Dermis microvascular lymphatic vessel endothelial cell (primary cell): ENCODE results near the gene RBM26. TPM values are rescaled to one million over a fixed set of nuclear protein-coding genes. Genes with fewer than 3 reads are reported as not detected.
"Not testable (repeated sequence)": the region's sequence is repeated elsewhere in the genome, so short reads cannot be mapped to it uniquely, and the experiment has no call there.

ENCODE experiments used
- DNase-seq, 2 donors: peaks; one replicate each; pipeline versions ENCODE4 v3.0.0 to v3.0.0-alpha.2; 2010; ENCODE audit warnings: low read depth in 2 of 2
- total RNA-seq: library from RNA; depleted of rRNA; stranded (reverse); fragments of >200 nt; gene quantifications from 2 replicates; pipeline ENCODE4 v1.2.1, GENCODE V29; 2014

Gene RBM26
- total RNA-seq, 1 donor from 2014 or later = 13.4 TPM

DNA sequence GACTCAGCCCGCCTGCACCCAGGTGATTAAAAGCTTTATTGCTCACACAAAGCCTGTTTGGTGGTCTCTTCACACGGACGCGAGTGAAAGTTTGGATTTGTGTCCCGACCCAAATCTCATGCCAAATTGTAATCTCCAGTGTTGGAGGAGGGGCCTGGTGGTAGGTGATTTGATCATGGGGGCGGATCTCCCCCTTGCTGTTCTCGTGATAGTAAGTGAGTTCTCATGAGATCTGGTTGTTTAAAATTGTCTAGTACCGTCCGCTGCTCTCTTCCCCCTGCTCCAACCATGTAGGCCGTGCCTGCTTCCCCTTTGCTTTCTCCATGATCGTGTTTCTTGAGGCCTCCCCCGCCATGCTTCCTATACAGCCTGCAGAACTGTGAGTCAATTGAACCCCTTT lies 126.3 kb downstream of the RBM26 start:
- not testable (repeated sequence) for DNase-seq

DNA sequence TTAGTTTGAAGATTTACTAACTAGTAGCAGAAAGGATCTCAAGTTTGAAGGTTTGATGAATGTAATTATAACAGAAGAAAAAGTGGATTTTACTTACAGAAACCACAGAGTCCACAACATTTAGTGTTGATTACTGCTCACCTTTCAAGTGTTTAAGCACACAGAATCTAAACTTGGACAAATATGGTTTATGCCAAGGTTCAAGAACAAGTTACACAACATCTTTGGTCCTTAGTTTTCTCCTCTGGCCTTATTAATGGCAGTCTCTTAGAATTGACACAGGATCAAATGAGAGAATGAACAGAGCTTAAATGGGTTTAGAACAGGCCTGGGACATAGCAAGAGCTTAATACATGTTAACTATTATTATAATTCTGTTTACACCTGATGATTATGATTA lies 133.0 kb downstream of the RBM26 start:
- DNase-seq = no peak

DNA sequence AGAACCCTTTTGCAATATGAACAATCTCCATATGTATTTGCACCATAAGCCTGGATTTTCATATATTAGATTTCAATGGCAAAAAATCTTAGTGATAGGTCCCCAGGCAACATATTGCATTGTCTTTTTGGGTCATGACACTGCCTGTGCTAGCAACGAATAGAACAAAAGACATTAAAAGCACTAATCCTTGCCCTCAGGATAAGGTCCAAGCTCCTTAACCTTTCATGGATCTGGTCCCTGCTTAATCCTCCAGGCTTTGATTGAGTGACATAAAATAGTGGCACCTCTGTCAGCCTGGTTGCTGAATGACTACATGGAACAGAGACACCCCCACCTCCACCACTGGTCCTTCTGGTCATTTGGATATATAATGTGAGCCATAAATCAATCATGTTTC lies 134.4 kb downstream of the RBM26 start:
- no peak for DNase-seq

DNA sequence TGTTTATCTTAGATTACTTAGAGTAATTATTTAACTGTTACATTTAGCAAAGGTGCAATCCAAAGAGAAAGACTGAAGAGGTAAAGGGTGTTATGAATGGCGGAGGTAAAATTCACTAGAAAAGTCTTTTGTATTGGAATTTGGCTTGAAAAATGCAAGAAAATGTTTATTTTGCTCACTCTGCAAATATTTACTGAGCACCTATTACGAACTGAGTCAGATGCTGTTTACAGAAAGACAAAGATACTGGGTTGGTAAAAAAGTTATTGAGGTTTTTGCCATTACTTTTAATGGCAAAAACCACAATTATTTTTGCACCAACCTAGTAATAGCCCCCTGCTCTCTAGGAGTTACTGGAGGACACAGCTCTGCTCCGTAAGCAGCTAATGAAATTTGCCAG lies 135.2 kb downstream of the RBM26 start:
- no peak for DNase-seq

Other genes starting within 250 kb of the RBM26 start
- 18.2 and 27.4 TPM in 2 replicates for gene NDFIP2, start 74.9 kb upstream of the RBM26 start, total RNA-seq